GM23248 (cell line): ENCODE data around the gene IMP3.

Source experiments
- EZH2 ChIP-seq: fragments of 200-600 bp; sonication (generic); IDR thresholded peaks from 2 replicates; pipeline ENCODE4 v1.6.1; 2018; ENCODE audit warnings: antibody characterized with exemption, mild to moderate bottlenecking; ENCODE audit not compliant: insufficient read depth, poor library complexity, severe bottlenecking
- EZH2phosphoT487 ChIP-seq: fragments of 200-600 bp; sonication (generic); IDR thresholded peaks from 2 replicates; pipeline ENCODE4 v1.6.1; 2018; ENCODE audit warnings: antibody characterized with exemption, moderate library complexity, mild to moderate bottlenecking, low read depth; ENCODE audit not compliant: insufficient read depth

GRCh38 chr15:75650908-75651809, 11.1 kb upstream of the IMP3 start:
- TF ChIP-seq EZH2phosphoT487 (no peak), EZH2 (no peak)
